SW480 (cell line): ENCODE measurements around the gene GLT1D1.

Source experiments
- DNase-seq: peaks from one replicate; pipeline ENCODE4 v3.0.0-alpha.2; 2016; ENCODE audit warnings: low spot score

Gene GLT1D1

DNA sequence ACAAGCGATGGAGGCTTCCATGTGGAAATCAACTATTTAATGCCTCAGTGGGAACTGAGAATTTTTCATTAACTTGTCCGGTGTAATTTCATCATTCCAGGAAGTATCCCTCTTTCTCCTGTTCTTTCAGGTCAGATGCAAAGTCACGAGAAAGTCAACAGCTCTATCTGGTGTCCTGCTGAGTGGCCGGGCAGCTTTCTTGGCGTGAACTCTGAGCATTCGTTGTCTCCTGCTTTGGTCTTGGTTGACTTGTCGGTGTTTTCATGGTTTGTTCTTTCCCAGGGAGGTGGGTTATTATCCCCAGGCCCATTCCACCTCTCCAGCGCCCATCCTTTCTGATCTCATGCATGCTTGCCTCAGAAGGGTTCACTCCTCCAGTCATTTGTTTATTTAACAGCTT is 149.1 kb downstream of the GLT1D1 start:
- DNase-seq = no peak

DNA sequence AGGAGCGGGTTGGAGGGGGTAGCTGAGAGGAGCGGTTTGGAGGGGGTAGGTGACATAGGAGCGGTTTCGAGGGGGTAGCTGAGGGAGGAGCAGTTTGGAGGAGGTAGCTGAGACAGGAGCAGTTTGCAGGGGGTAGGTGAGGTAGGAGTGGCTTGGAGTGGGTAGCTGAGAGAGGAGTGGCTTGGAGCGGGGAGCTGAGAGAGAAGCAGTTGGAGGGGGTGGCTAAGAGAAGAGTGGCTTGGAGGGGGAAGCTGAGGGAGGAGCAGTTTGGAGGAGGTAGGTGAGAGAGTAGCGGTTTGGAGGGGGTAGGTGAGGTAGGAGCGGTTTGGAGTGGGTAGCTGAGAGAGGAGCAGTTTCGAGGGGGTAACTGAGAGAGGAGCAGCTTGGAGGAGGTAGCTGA is 152.1 kb downstream of the GLT1D1 start:
- DNase-seq = no peak

- DNase-seq = no peak
Observed at GRCh38 chr12:129005829-129006228, 152.6 kb downstream of the GLT1D1 start.

- DNase-seq = no peak
Observed at GRCh38 chr12:129009833-129010622, 156.8 kb downstream of the GLT1D1 start.

DNA sequence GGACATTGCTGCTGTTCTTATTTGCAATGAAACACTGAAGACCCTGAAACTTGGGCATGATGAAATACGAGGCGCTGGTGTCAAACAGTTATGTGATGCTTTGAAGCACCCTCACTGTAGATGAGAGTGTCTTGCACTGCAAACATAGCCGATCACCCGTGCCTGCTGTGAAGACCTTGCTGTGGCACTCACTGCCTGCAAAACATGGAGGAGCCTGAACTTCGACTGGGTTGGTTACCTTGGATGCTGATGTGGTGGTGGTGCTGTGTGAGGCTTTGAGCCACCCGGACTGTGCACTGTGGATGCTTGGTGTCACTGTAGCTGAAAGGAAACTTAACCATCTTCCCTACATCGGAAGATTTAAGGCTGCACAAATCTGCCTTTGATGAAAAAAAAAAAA is 162.9 kb downstream of the GLT1D1 start:
- DNase-seq = no peak

GRCh38 chr12:129025055-129025454 is 171.8 kb downstream of the GLT1D1 start:
- no peak for DNase-seq

GRCh38 chr12:129028844-129029243 is 175.6 kb downstream of the GLT1D1 start:
- no peak for DNase-seq
